Uterus (tissue), 4 donors: ENCODE measurements around the gene SAE1. TPM values are rescaled to one million over a fixed set of nuclear protein-coding genes. Genes with fewer than 3 reads are reported as not detected.

Source experiments
- DNase-seq, 2 donors: peaks; one replicate each; pipeline ENCODE4 v3.0.0-alpha.2; 2019 to 2020
- H3K27ac ChIP-seq, 2 donors: fragments of 200-600 bp; sonication (generic); 1 replicate in 1 of 2; 2 replicates in 1 of 2; pipeline ENCODE4 v1.5.1; 2016 to 2018
- H3K27me3 ChIP-seq, 2 donors: fragments of 200-600 bp; sonication (generic); one replicate each; pipeline ENCODE4 v1.5.1; 2018 to 2019; ENCODE audit warnings: control low read depth in 1 of 2
- H3K36me3 ChIP-seq, 2 donors: fragments of 200-600 bp; sonication (generic); one replicate each; pipeline ENCODE4 v1.5.1; 2019; ENCODE audit warnings: control low read depth in 1 of 2
- H3K4me1 ChIP-seq, 2 donors: fragments of 200-600 bp; sonication (generic); one replicate each; pipeline ENCODE4 v1.5.1; 2018 to 2019; ENCODE audit warnings: control low read depth in 1 of 2
- H3K4me3 ChIP-seq, 2 donors: fragments of 200-600 bp; sonication (generic); 1 replicate in 1 of 2; 2 replicates in 1 of 2; pipeline ENCODE4 v1.5.1; 2018 to 2019; ENCODE audit warnings: mild to moderate bottlenecking in 1 of 2
- H3K9me3 ChIP-seq, 2 donors: fragments of 200-600 bp; sonication (generic); one replicate each; pipeline ENCODE4 v1.5.1; 2019; ENCODE audit warnings: control low read depth in 1 of 2
- CTCF ChIP-seq, 4 experiments: fragments of 200-600 bp in 2 of 4; fragments of 450-650 bp in 2 of 4; sonication (generic) in 2 of 4; IDR thresholded peaks; one replicate each; pipeline ENCODE4 v1.5.1; 2016 to 2019; ENCODE audit warnings: antibody characterized with exemption in 4 of 4, mild to moderate bottlenecking in 2 of 4, moderate library complexity in 1 of 4
- POLR2A ChIP-seq, 2 donors: fragments of 450-650 bp; IDR thresholded peaks; one replicate each; pipeline ENCODE4 v1.6.1; 2016; ENCODE audit warnings: antibody characterized with exemption in 2 of 2, mild to moderate bottlenecking in 1 of 2, moderate library complexity in 1 of 2
- intact Hi-C: fragments of 100-400 bp; cut with DNase I; formaldehyde crosslinking; loops from one replicate; pipeline ENCODE4 v1.15.1; 2023; ENCODE audit warnings: low total_unique reads
- total RNA-seq, 4 donors: library from RNA; depleted of rRNA in 3 of 4; stranded (reverse); fragments of >200 nt in 3 of 4; gene quantifications; one replicate each; pipeline versions ENCODE4 v1.1.0 to v1.2.4, GENCODE V29; 2014 to 2023
- donor health status: DM: yes; HTN: yes; CAD: no.

The SAE1 gene
- total RNA-seq, 4 donors from 2014 or later = 17.6 to 144 (median 45.6) TPM

DNA sequence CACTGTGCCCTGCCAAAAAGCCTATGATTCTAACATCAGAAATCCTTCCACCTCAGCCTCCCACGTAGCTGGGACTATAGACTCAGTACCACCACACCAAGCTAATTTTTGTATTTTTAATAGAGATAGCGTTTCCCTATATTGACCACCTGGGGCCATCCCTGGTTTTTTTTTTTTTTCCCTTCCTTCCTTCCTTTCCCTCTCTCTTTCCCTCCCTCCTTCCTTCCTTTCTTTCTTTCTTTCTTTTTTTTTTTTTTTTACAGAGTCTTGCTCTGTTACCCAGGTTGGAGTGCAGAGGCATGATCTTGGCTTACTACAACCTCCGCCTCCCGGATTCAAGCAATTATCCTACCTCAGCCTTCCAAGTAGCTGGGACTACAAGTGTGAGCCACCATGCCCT is 1.1 kb upstream of the SAE1 start:
- Histone ChIP-seq H3K27ac (no peak overlapping the region), H3K36me3 (no peaks in the 10 kb centered on the region), H3K27me3 (no peaks in the 10 kb centered on the region), H3K4me1 (peaks cover 0 to 3% of the 10 kb centered on the region in 2 donors), H3K4me3 (no peak overlapping the region), H3K9me3 (no peaks in the 10 kb centered on the region)
- no peak for TF ChIP-seq CTCF (IDR thresholded peaks at IDR 0.05)
- no peak for TF ChIP-seq POLR2A (IDR thresholded peaks at IDR 0.05)
- no peak for DNase-seq
- intact Hi-C loops = loop anchor here (10.0 kb wide), 1 partner anchor 95 kb away; no protein-coding TSS in a partner anchor

DNA sequence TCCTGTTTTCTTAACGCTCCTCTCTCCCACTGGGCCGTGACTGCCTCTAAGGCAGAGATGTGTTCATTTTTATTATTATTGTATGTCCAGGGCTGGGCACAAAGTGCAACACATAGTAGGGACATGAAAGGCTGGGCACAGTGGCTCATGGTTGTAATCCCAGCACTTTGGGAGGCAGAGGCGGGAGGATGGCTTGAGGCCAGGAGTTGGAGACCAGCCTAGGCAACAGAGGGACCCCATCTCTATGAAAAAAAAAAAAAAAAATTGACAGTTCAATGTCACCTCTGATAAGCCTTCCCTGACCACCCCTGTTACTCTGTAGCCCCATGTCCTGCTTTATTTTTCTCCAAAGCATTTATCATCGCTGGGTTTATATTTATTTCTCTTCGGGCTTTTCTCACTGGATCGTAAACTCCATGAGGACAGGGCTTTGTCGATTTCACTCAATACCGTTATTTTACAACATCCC is 481 bp upstream of the SAE1 start:
- DNase-seq = no peak
- TF ChIP-seq CTCF (IDR thresholded peaks at IDR 0.05) (no peak), POLR2A (IDR thresholded peaks at IDR 0.05) (no peak)
- Histone ChIP-seq H3K27me3 (no peaks in the 10 kb centered on the region), H3K4me3 (peak overlapping the region; percentile 67 to 96), H3K9me3 (no peaks in the 10 kb centered on the region), H3K27ac (peak overlapping the region; percentile 93 to 98), H3K36me3 (no peaks in the 10 kb centered on the region), H3K4me1 (peaks cover 0 to 3% of the 10 kb centered on the region in 2 donors)
- intact Hi-C loops = no loop called here

- Histone ChIP-seq H3K9me3 (no peaks in the 10 kb centered on the region), H3K36me3 (no peaks in the 10 kb centered on the region), H3K27me3 (no peaks in the 10 kb centered on the region), H3K27ac (no peak overlapping the region), H3K4me3 (no peak overlapping the region), H3K4me1 (peaks cover 0 to 3% of the 10 kb centered on the region in 2 donors)
- DNase-seq = no peak
- intact Hi-C loops = no loop called here
- no peak for TF ChIP-seq POLR2A (IDR thresholded peaks at IDR 0.05)
These were observed 1.7 kb downstream of the SAE1 start for GRCh38 chr19:47132194-47132852.

- Histone ChIP-seq H3K9me3 (no peaks in the 10 kb centered on the region), H3K27ac (no peak overlapping the region), H3K4me3 (no peak overlapping the region), H3K4me1 (peaks cover 0 to 3% of the 10 kb centered on the region in 2 donors), H3K27me3 (no peaks in the 10 kb centered on the region), H3K36me3 (no peaks in the 10 kb centered on the region)
- intact Hi-C loops = no loop called here
- DNase-seq = no peak
- TF ChIP-seq POLR2A (IDR thresholded peaks at IDR 0.05) (no peak), CTCF (IDR thresholded peaks at IDR 0.05) (no peak)
These were observed 2.4 kb downstream of the SAE1 start for GRCh38 chr19:47133021-47133471.

DNA sequence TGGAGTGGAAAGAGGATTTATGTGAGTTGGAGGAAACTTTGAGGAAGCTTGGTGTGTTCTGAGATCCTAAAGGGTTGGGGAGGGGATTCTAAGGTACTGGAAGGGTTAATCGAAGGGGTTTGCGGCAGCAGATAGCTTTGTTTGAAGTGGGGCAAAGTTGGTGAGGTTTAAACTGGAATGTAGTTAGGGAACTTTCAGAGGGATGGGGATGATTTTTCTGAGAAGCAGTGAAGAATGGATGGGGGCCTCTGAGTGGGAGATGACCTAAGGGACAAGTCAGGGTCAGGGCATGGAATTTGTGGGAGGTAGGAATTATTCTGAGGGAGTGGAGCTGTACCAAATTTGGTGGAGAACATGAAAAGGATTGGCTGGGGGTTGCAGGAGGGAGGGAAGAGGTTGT is 3.9 kb downstream of the SAE1 start:
- Histone ChIP-seq H3K9me3 (no peaks in the 10 kb centered on the region), H3K4me1 (peaks cover 0 to 3% of the 10 kb centered on the region in 2 donors), H3K27ac (peak overlapping the region in 1 of 2 donors; percentile 55), H3K27me3 (no peaks in the 10 kb centered on the region), H3K4me3 (no peak overlapping the region), H3K36me3 (no peaks in the 10 kb centered on the region)
- no peak for DNase-seq
- intact Hi-C loops = no loop called here
- no peak for TF ChIP-seq CTCF (IDR thresholded peaks at IDR 0.05)
- TF ChIP-seq POLR2A (IDR thresholded peaks at IDR 0.05) = no peak
